Activated CD4-positive, CD25-positive, alpha-beta regulatory T cell (primary cell): ENCODE data around the gene LYPD3.
"Not testable (repeated sequence)": the region's sequence is repeated elsewhere in the genome, so short reads cannot be mapped to it uniquely, and the experiment has no call there.

Source experiments
- DNase-seq, 4 experiments: peaks; one replicate each; lab custom pipeline; 2025; lab: John Stamatoyannopoulos, UW

The LYPD3 gene

DNA sequence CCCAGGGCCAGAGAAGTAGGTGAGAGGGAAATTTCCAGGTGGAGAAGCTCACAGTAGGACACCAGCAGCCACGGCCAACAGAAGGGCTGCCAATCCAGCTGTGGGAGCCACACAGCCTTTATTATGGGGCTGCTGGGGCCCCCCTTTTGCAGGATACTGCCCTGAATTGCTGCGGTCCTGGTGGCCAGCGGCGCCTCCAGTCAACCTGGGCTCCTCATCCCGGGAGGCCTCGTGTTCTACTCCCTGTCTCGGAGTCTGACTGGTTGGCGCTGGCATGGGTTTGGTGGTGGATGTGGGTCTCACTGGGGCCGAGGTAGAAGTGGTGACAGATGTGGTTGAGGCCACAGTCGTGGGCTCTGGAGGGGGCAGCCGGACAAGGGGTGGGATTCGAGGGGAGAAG is 4.1 kb downstream of the LYPD3 start:
- no peak for DNase-seq

GRCh38 chr19:43460362-43461016 is 4.9 kb downstream of the LYPD3 start:
- DNase-seq: no peak

- DNase-seq: no peak
These were observed 7.6 kb downstream of the LYPD3 start for GRCh38 chr19:43457809-43458208.

- DNase-seq: no peak
These were observed 9.9 kb downstream of the LYPD3 start for GRCh38 chr19:43455321-43456113.

DNA sequence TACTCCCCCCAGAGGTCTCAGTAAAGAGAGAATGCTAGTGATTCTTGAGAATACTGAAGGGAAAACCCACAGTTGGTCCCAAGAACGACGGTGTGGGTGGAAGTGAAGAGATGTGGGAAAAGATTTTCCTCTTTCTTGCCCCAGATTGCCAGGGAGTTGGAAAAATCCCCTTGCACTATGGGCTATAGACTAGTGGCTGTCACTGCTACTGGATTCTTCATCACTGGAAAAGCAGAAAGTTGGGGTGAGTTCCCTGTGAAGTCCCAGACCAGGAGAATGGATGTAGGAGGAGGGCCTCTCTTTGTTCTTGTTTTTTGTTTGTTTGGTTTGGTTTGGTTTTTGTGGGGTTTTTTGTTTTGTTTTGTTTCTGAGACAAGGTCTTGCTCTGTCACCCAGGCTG is 11.4 kb downstream of the LYPD3 start:
- DNase-seq: no peak

DNA sequence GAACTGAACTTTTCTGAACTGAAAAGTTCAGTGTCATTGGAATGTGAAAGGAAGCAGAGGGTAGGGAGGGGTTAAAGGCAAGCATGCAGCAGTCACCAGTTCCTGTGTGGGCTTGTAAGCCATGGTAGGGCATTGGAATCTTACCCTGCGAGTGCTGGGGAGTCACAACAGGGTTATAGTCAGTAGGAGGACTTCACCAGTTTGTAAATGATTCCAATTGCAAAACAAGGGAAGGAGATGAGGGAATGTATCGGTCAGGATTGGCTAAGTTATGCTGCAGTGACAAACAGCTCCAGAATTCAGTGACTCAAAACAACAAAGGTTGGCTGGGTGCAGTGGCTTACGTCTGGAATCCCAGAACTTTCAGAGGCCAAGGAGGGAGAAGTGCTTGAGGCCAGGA is 12.8 kb downstream of the LYPD3 start:
- DNase-seq: no peak

- no peak for DNase-seq
These were observed 14.8 kb downstream of the LYPD3 start for GRCh38 chr19:43450545-43450997.

- no peak for DNase-seq
These were observed 17.8 kb downstream of the LYPD3 start for GRCh38 chr19:43447655-43448054.

DNA sequence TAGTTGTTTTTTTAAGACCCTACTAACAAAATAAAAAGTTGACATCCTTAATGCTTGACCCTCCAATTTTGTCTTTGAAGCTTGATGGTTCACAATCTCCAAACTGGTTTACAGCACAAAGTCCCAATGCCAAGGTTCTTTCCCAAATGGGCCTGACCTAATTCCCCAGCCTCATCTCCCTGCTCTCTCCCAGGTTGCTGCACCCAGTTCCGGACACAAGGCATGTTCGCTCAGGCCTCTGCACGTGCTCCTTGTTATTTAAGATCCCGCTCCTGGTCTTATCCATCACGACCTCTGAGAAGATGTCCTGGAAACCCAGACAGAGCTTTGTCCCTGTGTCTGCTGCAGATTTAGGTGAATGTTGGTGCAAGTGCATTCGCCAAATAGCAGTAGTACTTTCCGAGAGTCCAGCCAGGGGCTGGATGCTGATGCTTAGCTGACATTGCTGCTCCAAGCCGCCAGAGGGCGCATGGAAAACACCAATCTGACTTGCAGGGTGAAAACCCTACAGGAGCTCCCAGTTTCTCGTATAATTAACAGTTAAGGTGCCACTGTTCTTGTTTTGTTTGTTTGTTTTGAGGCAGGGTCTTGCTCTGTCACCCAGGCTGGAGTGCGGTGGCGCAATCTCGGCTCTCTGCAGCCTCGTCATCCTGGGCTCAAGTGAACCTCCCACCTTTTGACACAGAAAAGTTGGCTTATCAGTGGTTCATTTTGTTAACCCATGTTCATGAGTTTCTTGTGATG is 18.5 kb downstream of the LYPD3 start:
- DNase-seq: peak; percentile 59 to 74 (median 67)

GRCh38 chr19:43445426-43445825 is 20.0 kb downstream of the LYPD3 start:
- DNase-seq: no peak

DNA sequence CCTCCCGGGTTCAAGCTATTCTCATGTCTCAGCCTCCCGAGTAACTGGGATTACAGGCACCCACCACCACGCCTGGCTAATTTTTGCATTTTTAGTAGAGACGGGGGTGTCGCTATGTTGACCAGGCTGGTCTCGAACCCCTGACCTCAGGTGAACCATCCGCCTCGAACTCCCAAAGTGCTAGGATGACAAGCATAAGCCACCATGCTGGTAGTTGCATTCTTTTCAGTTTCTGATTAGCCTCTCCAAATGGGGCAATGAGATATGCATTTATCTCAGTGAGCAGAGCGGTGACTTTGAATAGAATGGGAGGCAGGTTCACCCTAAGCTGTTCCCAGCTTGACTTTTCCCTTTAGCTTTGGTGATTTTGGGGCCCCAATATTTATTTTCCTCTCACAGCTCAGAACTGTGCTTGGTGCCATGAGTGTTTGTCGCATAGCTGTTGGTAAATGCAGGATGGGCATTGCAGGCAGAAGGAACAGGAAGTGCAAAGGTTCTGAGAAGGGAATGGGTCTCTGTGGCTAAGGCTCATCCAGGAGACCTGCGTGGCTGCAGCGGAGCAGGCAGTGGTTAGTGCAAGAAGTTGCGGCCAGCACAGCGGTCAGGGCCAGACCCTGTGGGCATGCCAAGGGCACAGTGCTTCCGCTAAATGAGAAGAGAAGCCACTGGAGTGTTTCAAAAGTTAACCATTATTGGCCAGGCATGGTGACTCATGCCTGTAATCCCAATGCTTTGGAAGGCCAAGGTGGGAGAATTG is 20.7 kb downstream of the LYPD3 start:
- no peak for DNase-seq

- not testable (repeated sequence) for DNase-seq
These were observed 21.3 kb downstream of the LYPD3 start for GRCh38 chr19:43444091-43444490.

GRCh38 chr19:43441716-43442115 is 23.7 kb downstream of the LYPD3 start:
- no peak for DNase-seq

GRCh38 chr19:43439709-43440063 is 25.7 kb downstream of the LYPD3 start:
- no peak for DNase-seq

- peak in 2 of 4 experiments; percentile 14 to 40 for DNase-seq
These were observed 26.2 kb downstream of the LYPD3 start for GRCh38 chr19:43439032-43439708.

DNA sequence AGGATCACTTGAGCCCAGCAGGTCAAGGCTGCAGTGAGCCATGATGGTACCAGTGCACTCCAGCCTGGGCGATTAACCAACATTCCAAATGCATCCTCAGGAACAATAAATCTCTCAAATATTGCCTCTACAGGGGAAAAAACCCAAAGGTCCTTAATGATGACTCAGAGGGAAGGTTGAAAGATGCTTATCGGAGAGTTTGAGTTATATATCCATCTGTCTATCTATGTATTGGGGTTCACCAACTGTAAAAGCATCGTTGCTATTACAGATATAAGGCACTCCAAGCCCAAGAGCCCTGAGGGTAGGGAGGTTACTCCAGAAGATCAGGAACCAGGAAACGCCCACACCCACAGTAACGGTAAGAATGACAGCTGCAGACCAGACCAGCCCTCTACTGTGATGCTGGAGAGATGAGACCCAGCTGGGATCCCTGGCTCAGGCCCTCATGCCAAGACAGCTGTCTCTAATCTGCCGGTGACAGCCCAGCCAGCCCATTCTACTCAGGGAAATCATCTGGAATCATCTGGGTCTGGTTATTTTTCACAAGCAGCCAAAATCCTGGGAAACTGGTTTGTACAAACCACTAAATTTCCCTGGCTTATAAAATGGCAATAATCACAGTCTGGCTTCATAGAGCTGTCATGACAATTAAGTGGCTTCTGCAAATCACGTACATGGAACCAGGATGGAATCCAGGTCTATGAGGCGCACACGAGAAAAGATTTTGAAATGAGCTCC is 26.9 kb downstream of the LYPD3 start:
- no peak for DNase-seq

GRCh38 chr19:43437712-43438111 is 27.7 kb downstream of the LYPD3 start:
- DNase-seq: no peak

DNA sequence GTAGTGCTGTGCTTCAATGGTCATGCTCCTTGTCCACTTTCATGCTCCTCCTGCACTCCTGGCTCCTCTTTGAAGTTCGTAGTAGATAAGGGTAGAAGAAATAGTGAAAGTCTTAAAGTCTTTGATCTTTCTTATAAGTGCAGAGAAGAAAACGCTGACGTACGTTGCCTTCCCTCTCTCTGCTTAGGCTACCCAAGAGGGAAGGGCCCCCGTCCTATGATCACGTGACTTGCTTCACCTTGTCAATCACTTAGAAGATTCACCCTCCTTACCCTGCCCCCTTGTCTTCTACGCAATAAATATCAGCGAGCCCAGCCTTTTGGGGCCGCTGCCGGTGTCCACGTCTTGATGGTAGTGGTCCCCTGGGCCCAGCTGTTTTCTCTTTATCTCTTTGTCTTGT is 28.1 kb downstream of the LYPD3 start:
- not testable (repeated sequence) for DNase-seq

DNA sequence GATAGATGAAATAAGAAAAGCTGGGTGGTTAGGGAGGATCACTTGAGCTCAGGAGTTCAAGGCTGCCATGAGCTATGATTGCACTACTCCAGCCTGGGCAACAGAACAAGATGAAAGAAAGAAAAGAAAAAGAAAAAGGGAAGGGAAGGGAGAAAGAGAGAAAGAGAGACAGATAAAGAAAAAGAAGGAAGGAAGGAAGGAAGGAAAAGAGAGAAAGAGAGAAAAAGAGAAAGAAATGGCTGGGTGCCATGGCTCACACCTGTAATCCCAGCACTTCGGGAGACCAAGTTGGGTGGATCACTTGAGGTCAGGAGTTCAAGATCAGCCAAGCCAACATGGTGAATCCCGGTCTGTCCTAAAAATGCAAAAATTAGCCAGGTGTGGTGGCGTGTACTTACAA is 29.6 kb downstream of the LYPD3 start:
- no peak for DNase-seq

- no peak for DNase-seq
These were observed 31.7 kb downstream of the LYPD3 start for GRCh38 chr19:43433689-43434088.

DNA sequence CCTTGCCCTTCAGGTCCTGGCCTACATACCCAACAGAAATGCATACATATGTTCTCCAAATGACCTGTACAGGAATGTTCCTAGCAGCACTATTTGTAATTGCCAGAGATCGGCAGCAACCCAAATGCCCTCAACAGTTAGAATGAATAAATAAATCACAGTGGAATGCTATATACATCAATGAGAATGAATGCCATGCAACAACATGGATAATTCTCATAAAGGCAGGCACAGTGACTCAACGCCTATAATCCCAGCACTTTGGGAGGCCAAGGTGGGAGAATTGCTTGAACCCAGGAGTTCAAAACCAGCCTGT is 32.1 kb downstream of the LYPD3 start:
- no peak for DNase-seq
